CD8-positive, alpha-beta memory T cell (primary cell): Measurements from ENCODE around the gene CRTC1. TPM values are rescaled to one million over a fixed set of nuclear protein-coding genes. Genes with fewer than 3 reads are reported as not detected.

Experiments used
- CTCF ChIA-PET: fragments of 350-600 bp; sonication (Branson Sonifier 250); formaldehyde crosslinking; loops from one replicate; lab custom pipeline; 2021; ENCODE audit warnings: antibody characterized with exemption; lab: Charles Lee
- POLR2A ChIA-PET: fragments of 350-600 bp; sonication (Branson Sonifier 250); formaldehyde crosslinking; loops from one replicate; lab custom pipeline; 2021; ENCODE audit warnings: antibody characterized with exemption; lab: Charles Lee
- DNase-seq, 5 donors: peaks; one replicate each; pipeline versions ENCODE4 v3.0.0 to v3.0.0-alpha.2; 2020 to 2022; ENCODE audit warnings: mixed read lengths in 1 of 5
- H3K27ac ChIP-seq: one replicate; pipeline ENCODE4 v1.7.0; 2013; ENCODE audit warnings: low read depth, mild to moderate bottlenecking, low read length, moderate library complexity
- H3K27me3 ChIP-seq: 2 replicates; pipeline ENCODE4 v1.7.0; 2013; ENCODE audit warnings: low read length, mild to moderate bottlenecking; ENCODE audit not compliant: insufficient read depth, poor library complexity, severe bottlenecking
- H3K36me3 ChIP-seq: 2 replicates; pipeline ENCODE4 v1.7.0; 2013; ENCODE audit warnings: mild to moderate bottlenecking, low read length, moderate library complexity; ENCODE audit not compliant: insufficient read depth
- H3K4me1 ChIP-seq: 2 replicates; pipeline ENCODE4 v1.7.0; 2013; ENCODE audit warnings: mild to moderate bottlenecking, low read length, moderate library complexity; ENCODE audit not compliant: insufficient read depth
- H3K4me3 ChIP-seq: 2 replicates; pipeline ENCODE4 v1.7.0; 2013; ENCODE audit warnings: mild to moderate bottlenecking, low read length
- H3K9me3 ChIP-seq: 2 replicates; pipeline ENCODE4 v1.7.0; 2013; ENCODE audit warnings: mild to moderate bottlenecking, low read length
- H3K27ac Mint-ChIP-seq, 8 donors: one replicate each; pipeline ENCODE4 v1.8.0; 2020 to 2021; ENCODE audit warnings: mixed read lengths in 8 of 8, mild to moderate bottlenecking in 6 of 8, inconsistent platforms in 3 of 8, moderate library complexity in 3 of 8
- H3K27me3 Mint-ChIP-seq, 2 donors: one replicate each; pipeline ENCODE4 v1.8.0; 2020 to 2021; ENCODE audit warnings: mixed read lengths in 2 of 2, mild to moderate bottlenecking in 1 of 2, moderate library complexity in 1 of 2
- H3K36me3 Mint-ChIP-seq, 3 donors: one replicate each; pipeline ENCODE4 v1.8.0; 2020 to 2021; ENCODE audit warnings: mixed read lengths in 3 of 3, inconsistent platforms in 1 of 3, mild to moderate bottlenecking in 1 of 3
- H3K4me1 Mint-ChIP-seq, 3 donors: one replicate each; pipeline ENCODE4 v1.8.0; 2020 to 2021; ENCODE audit warnings: mixed read lengths in 3 of 3, inconsistent platforms in 1 of 3, mild to moderate bottlenecking in 1 of 3
- H3K4me3 Mint-ChIP-seq, 7 donors: one replicate each; pipeline ENCODE4 v1.8.0; 2020 to 2021; ENCODE audit warnings: mixed read lengths in 7 of 7, mild to moderate bottlenecking in 6 of 7, moderate library complexity in 4 of 7, inconsistent platforms in 2 of 7
- H3K9me3 Mint-ChIP-seq, 5 donors: one replicate each; pipeline ENCODE4 v1.8.0; 2020 to 2022; ENCODE audit warnings: mixed read lengths in 5 of 5, mild to moderate bottlenecking in 3 of 5, moderate library complexity in 2 of 5, inconsistent platforms in 1 of 5
- polyA plus RNA-seq: library from polyadenylated mRNA; unstranded; fragments of 300-500 nt; fragmentation: Illumina TruSeq; gene quantifications from one replicate; pipeline ENCODE4 v1.2.3, GENCODE V29; 2021
- total RNA-seq, 2 experiments: library from RNA; stranded (reverse); gene quantifications; one replicate each; pipeline ENCODE4 v1.2.3, GENCODE V29; 2021

The CRTC1 gene
- total and polyA plus RNA-seq, 3 experiments from 2014 or later, result 1.3 to 7.1 (median 6.7) TPM

- ChIA-PET POLR2A (no interaction called here), CTCF (no interaction called here)
- Histone ChIP-seq H3K27ac (no peak overlapping the region), H3K4me1 (peaks cover 19% of the 10 kb centered on the region), H3K36me3 (no peaks in the 10 kb centered on the region), H3K9me3 (no peaks in the 10 kb centered on the region), H3K4me3 (no peak overlapping the region), H3K27me3 (peaks cover 32% of the 10 kb centered on the region)
- Mint-ChIP-seq H3K9me3 (peaks cover 0 to 4% (median 0%) of the 10 kb centered on the region in 5 donors), H3K27me3 (peaks cover 46 to 72% of the 10 kb centered on the region in 2 donors), H3K4me3 (no peak overlapping the region), H3K27ac (no peak overlapping the region), H3K4me1 (peaks cover 10 to 24% (median 14%) of the 10 kb centered on the region in 3 donors), H3K36me3 (peaks cover 0 to 1% (median 0%) of the 10 kb centered on the region in 3 donors)
- DNase-seq, result no peak
Measured at GRCh38 chr19:18793144-18794028, 109.9 kb downstream of the CRTC1 start.

GRCh38 chr19:18794029-18794313 is 110.5 kb downstream of the CRTC1 start:
- Histone ChIP-seq H3K9me3 (no peaks in the 10 kb centered on the region), H3K4me3 (no peak overlapping the region), H3K27me3 (peaks cover 27% of the 10 kb centered on the region), H3K4me1 (peaks cover 13% of the 10 kb centered on the region), H3K27ac (no peak overlapping the region), H3K36me3 (no peaks in the 10 kb centered on the region)
- H3K4me3 Mint-ChIP-seq, result no peak overlapping the region
- ChIA-PET CTCF (no interaction called here), POLR2A (no interaction called here)
- no peak overlapping the region for H3K27ac Mint-ChIP-seq
- DNase-seq, result no peak
- peaks cover 44 to 68% of the 10 kb centered on the region in 2 donors for H3K27me3 Mint-ChIP-seq
- peaks cover 8 to 21% (median 12%) of the 10 kb centered on the region in 3 donors for H3K4me1 Mint-ChIP-seq
- H3K9me3 Mint-ChIP-seq, result peaks cover 0 to 4% (median 0%) of the 10 kb centered on the region in 5 donors
- H3K36me3 Mint-ChIP-seq, result peaks cover 0 to 1% (median 0%) of the 10 kb centered on the region in 3 donors

- no peaks in the 10 kb centered on the region for H3K36me3 ChIP-seq
- no peak overlapping the region for H3K27ac ChIP-seq
- Mint-ChIP-seq H3K4me3 (no peak overlapping the region), H3K27me3 (peaks cover 38 to 61% of the 10 kb centered on the region in 2 donors), H3K9me3 (peaks cover 0 to 4% (median 0%) of the 10 kb centered on the region in 5 donors), H3K4me1 (peaks cover 5 to 13% (median 6%) of the 10 kb centered on the region in 3 donors), H3K27ac (no peak overlapping the region), H3K36me3 (peaks cover 0 to 1% (median 0%) of the 10 kb centered on the region in 3 donors)
- CTCF ChIA-PET, result no interaction called here
- no peak overlapping the region for H3K4me3 ChIP-seq
- H3K9me3 ChIP-seq, result no peaks in the 10 kb centered on the region
- peaks cover 6% of the 10 kb centered on the region for H3K4me1 ChIP-seq
- POLR2A ChIA-PET, result no interaction called here
- peaks cover 21% of the 10 kb centered on the region for H3K27me3 ChIP-seq
- no peak for DNase-seq
Measured at GRCh38 chr19:18794692-18795091, 111.2 kb downstream of the CRTC1 start.

- Histone ChIP-seq H3K27me3 (peaks cover 15% of the 10 kb centered on the region), H3K9me3 (no peaks in the 10 kb centered on the region), H3K4me3 (no peak overlapping the region), H3K4me1 (peaks cover under 1% of the 10 kb centered on the region), H3K36me3 (no peaks in the 10 kb centered on the region), H3K27ac (no peak overlapping the region)
- no peak overlapping the region for H3K4me3 Mint-ChIP-seq
- peaks cover 34 to 53% of the 10 kb centered on the region in 2 donors for H3K27me3 Mint-ChIP-seq
- ChIA-PET CTCF (interaction anchor here (0.9 kb wide), 1 partner anchor 52 kb away, joined by 3 read pairs; no protein-coding TSS in a partner anchor), POLR2A (no interaction called here)
- H3K27ac Mint-ChIP-seq, result no peak overlapping the region
- H3K9me3 Mint-ChIP-seq, result peaks cover 0 to 3% (median 0%) of the 10 kb centered on the region in 5 donors
- peaks cover 0 to 5% (median under 1%) of the 10 kb centered on the region in 3 donors for H3K4me1 Mint-ChIP-seq
- DNase-seq, result no peak
- H3K36me3 Mint-ChIP-seq, result no peaks in the 10 kb centered on the region
Measured at GRCh38 chr19:18795540-18795939, 112.1 kb downstream of the CRTC1 start.

- Mint-ChIP-seq H3K27ac (no peak overlapping the region), H3K4me3 (no peak overlapping the region), H3K27me3 (peaks cover 37 to 51% of the 10 kb centered on the region in 2 donors), H3K9me3 (peaks cover 0 to 3% (median 0%) of the 10 kb centered on the region in 5 donors), H3K4me1 (no peaks in the 10 kb centered on the region), H3K36me3 (no peaks in the 10 kb centered on the region)
- Histone ChIP-seq H3K4me1 (no peaks in the 10 kb centered on the region), H3K36me3 (no peaks in the 10 kb centered on the region), H3K4me3 (no peak overlapping the region), H3K27ac (no peak overlapping the region), H3K9me3 (no peaks in the 10 kb centered on the region), H3K27me3 (peaks cover 12% of the 10 kb centered on the region)
- DNase-seq, result no peak
- ChIA-PET POLR2A (no interaction called here), CTCF (interaction anchor here (0.9 kb wide), 1 partner anchor 52 kb away, joined by 3 read pairs; no protein-coding TSS in a partner anchor)
Measured at GRCh38 chr19:18796239-18796638, 112.8 kb downstream of the CRTC1 start.

GRCh38 chr19:18798384-18799352 is 115.2 kb downstream of the CRTC1 start:
- H3K4me3 ChIP-seq, result no peak overlapping the region
- H3K27ac ChIP-seq, result no peak overlapping the region
- H3K4me1 Mint-ChIP-seq, result no peaks in the 10 kb centered on the region
- H3K9me3 ChIP-seq, result no peaks in the 10 kb centered on the region
- H3K36me3 Mint-ChIP-seq, result no peaks in the 10 kb centered on the region
- H3K36me3 ChIP-seq, result no peaks in the 10 kb centered on the region
- no peaks in the 10 kb centered on the region for H3K9me3 Mint-ChIP-seq
- no peak for DNase-seq
- H3K27ac Mint-ChIP-seq, result no peak overlapping the region
- peaks cover 32 to 36% of the 10 kb centered on the region in 2 donors for H3K27me3 Mint-ChIP-seq
- POLR2A ChIA-PET, result interaction anchor here (0.6 kb wide), 1 partner anchor 67 kb away, joined by 4 read pairs; no protein-coding TSS in a partner anchor
- CTCF ChIA-PET, result no interaction called here
- H3K4me3 Mint-ChIP-seq, result no peak overlapping the region
- no peaks in the 10 kb centered on the region for H3K4me1 ChIP-seq
- peaks cover 11% of the 10 kb centered on the region for H3K27me3 ChIP-seq

- DNase-seq, result no peak
- Histone ChIP-seq H3K27me3 (peaks cover 6% of the 10 kb centered on the region), H3K36me3 (no peaks in the 10 kb centered on the region), H3K9me3 (no peaks in the 10 kb centered on the region), H3K4me3 (no peak overlapping the region), H3K4me1 (no peaks in the 10 kb centered on the region), H3K27ac (no peak overlapping the region)
- ChIA-PET POLR2A (no interaction called here), CTCF (no interaction called here)
- Mint-ChIP-seq H3K27me3 (peaks cover 28 to 35% of the 10 kb centered on the region in 2 donors), H3K4me3 (no peak overlapping the region), H3K9me3 (no peaks in the 10 kb centered on the region), H3K36me3 (no peaks in the 10 kb centered on the region), H3K4me1 (no peaks in the 10 kb centered on the region), H3K27ac (no peak overlapping the region)
Measured at GRCh38 chr19:18799389-18799970, 116.0 kb downstream of the CRTC1 start.
